GM12878 (cell line): ENCODE results near the gene ARHGAP26. TPM values are rescaled to one million over a fixed set of nuclear protein-coding genes. Genes with fewer than 3 reads are reported as not detected.

Experiments used
- ATAC-seq: fragments of 200-7000 bp; cut with Tn5 transposase; 3 replicates; pipeline ENCODE4 v1.9.1; 2020; ENCODE audit warnings: mild to moderate bottlenecking, moderate library complexity
- BruUV-seq: library from RNA; stranded (reverse); fragments of 400-500 nt; replicated peaks from 2 replicates; lab custom pipeline; 2021; lab: Mats Ljungman, UMichigan
- CTCF ChIA-PET: fragments of 300-600 bp; sonication (Branson Sonifier 250); formaldehyde crosslinking; extraction: SDS; loops from one replicate; lab custom pipeline; 2021; ENCODE audit warnings: inconsistent platforms; lab: Yijun Ruan, JAX
- POLR2A ChIA-PET: fragments of 350-600 bp; formaldehyde crosslinking; extraction: SDS; loops from one replicate; lab custom pipeline; 2021; ENCODE audit warnings: inconsistent platforms; lab: Charles Lee
- RAD21 ChIA-PET: fragments of 300-600 bp; sonication (Branson Sonifier 250); formaldehyde crosslinking; loops from one replicate; lab custom pipeline; 2023; ENCODE audit warnings: antibody characterized with exemption; ENCODE audit not compliant: unreplicated experiment; lab: Charles Lee
- SMC1A ChIA-PET: fragments of 300-600 bp; sonication (Branson Sonifier 250); formaldehyde crosslinking; loops from one replicate; lab custom pipeline; 2023; ENCODE audit not compliant: unreplicated experiment, uncharacterized antibody; lab: Charles Lee
- DNase-seq: peaks from one replicate; pipeline ENCODE4 v3.0.0-alpha.2; 2011; ENCODE audit warnings: low read depth, low spot score
- FAIRE-seq: peaks from 3 replicates; lab custom pipeline; 2011; peaks lifted over from hg19 to GRCh38; lab: Jason Lieb, UNC
- H2AFZ ChIP-seq: 2 replicates; pipeline ENCODE4 v1.6.0; 2011; ENCODE audit warnings: low read depth, low read length, control low read depth; ENCODE audit not compliant: control insufficient read depth
- H3K27ac ChIP-seq: 2 replicates; pipeline ENCODE4 v1.5.1; 2011; ENCODE audit warnings: control low read depth; ENCODE audit not compliant: control insufficient read depth, insufficient read depth
- H3K27me3 ChIP-seq, 2 experiments: replicated peaks in 1 of 2; 2 replicates each; pipeline versions ENCODE4 v1.6.0 to v1.6.1; 2011; ENCODE audit warnings: low read length in 1 of 2; ENCODE audit not compliant: control insufficient read depth in 2 of 2, insufficient read depth in 2 of 2
- H3K36me3 ChIP-seq, 2 experiments: 2 replicates each; pipeline ENCODE4 v1.5.1; 2011; ENCODE audit warnings: low read length in 1 of 2; ENCODE audit not compliant: control insufficient read depth in 2 of 2, insufficient read depth in 2 of 2
- H3K4me1 ChIP-seq: 2 replicates; pipeline ENCODE4 v1.6.1; 2011; ENCODE audit warnings: mild to moderate bottlenecking, low read length, moderate library complexity, mixed read lengths; ENCODE audit not compliant: control insufficient read depth, insufficient read depth
- H3K4me2 ChIP-seq: 2 replicates; pipeline ENCODE4 v1.6.0; 2011; ENCODE audit warnings: control low read depth; ENCODE audit not compliant: control insufficient read depth, insufficient read depth
- H3K4me3 ChIP-seq: fragments of 200-600 bp; sonication (generic); 2 replicates; pipeline ENCODE4 v1.5.1; 2016
- H3K79me2 ChIP-seq: 2 replicates; pipeline ENCODE4 v1.6.0; 2011; ENCODE audit warnings: low read length; ENCODE audit not compliant: control insufficient read depth, insufficient read depth
- H3K9ac ChIP-seq: 2 replicates; pipeline ENCODE4 v1.8.0; 2011; ENCODE audit warnings: low read length, control low read depth, mixed read lengths; ENCODE audit not compliant: control insufficient read depth, insufficient read depth
- H3K9me3 ChIP-seq: replicated peaks from 3 replicates; pipeline ENCODE4 v1.5.1; 2011; ENCODE audit warnings: mild to moderate bottlenecking, low read length; ENCODE audit not compliant: control insufficient read depth, insufficient read depth
- H4K20me1 ChIP-seq: 2 replicates; pipeline ENCODE4 v1.6.0; 2011; ENCODE audit not compliant: control insufficient read depth, insufficient read depth
- BHLHE40 ChIP-seq, 2 experiments: fragments of 450-650 bp in 1 of 2; IDR thresholded peaks; 2 replicates each; pipeline ENCODE4 v1.6.1; 2011 to 2017; ENCODE audit warnings: low read depth in 2 of 2, borderline replicate concordance in 1 of 2, improper control_type of control experiment in 1 of 2, low read length in 1 of 2, mild to moderate bottlenecking in 1 of 2
- CEBPB ChIP-seq, 2 experiments: fragments of 150-350 bp in 1 of 2; IDR thresholded peaks; 2 replicates each; pipeline ENCODE4 v1.6.1; 2012 to 2014; ENCODE audit warnings: low read depth in 2 of 2, low read length in 2 of 2, borderline replicate concordance in 1 of 2, inconsistent platforms in 1 of 2
- E2F4 ChIP-seq: IDR thresholded peaks from 2 replicates; pipeline ENCODE4 v1.6.1; 2012; ENCODE audit warnings: low read depth, low read length, improper control_type of control experiment
- EZH2 ChIP-seq: IDR thresholded peaks from 2 replicates; pipeline ENCODE4 v1.6.1; 2012; ENCODE audit warnings: low read depth, mild to moderate bottlenecking, control low read depth, inconsistent platforms, low read length, borderline replicate concordance; ENCODE audit not compliant: control insufficient read depth
- FOS ChIP-seq: IDR thresholded peaks from 3 replicates; pipeline ENCODE4 v1.6.1; 2011; ENCODE audit warnings: borderline replicate concordance; ENCODE audit not compliant: insufficient read length; ENCODE audit errors: extremely low read depth
- GABPA ChIP-seq: IDR thresholded peaks from 2 replicates; pipeline ENCODE4 v1.6.1; 2014; ENCODE audit warnings: antibody characterized with exemption, low read depth, mild to moderate bottlenecking, inconsistent platforms
- HDGF ChIP-seq: fragments of 450-650 bp; IDR thresholded peaks from 2 replicates; pipeline ENCODE4 v1.6.1; 2016; ENCODE audit warnings: antibody characterized with exemption
- MYC ChIP-seq: IDR thresholded peaks from 2 replicates; pipeline ENCODE4 v1.6.1; 2011; ENCODE audit warnings: mild to moderate bottlenecking, low read length, moderate library complexity, inconsistent platforms; ENCODE audit not compliant: insufficient read depth, insufficient replicate concordance, insufficient read length, severe bottlenecking
- POLR2A ChIP-seq: IDR thresholded peaks from 2 replicates; pipeline ENCODE4 v1.6.1; 2011; ENCODE audit warnings: low read depth, mild to moderate bottlenecking, low read length
- POLR2AphosphoS5 ChIP-seq: IDR thresholded peaks from 2 replicates; pipeline ENCODE4 v1.6.1; 2011; ENCODE audit warnings: mild to moderate bottlenecking, low read length, inconsistent platforms
- RAD51 ChIP-seq: fragments of 450-650 bp; IDR thresholded peaks from 2 replicates; pipeline ENCODE4 v1.6.1; 2016; ENCODE audit warnings: moderate library complexity, mild to moderate bottlenecking, inconsistent platforms
- SIN3A ChIP-seq: IDR thresholded peaks from 2 replicates; pipeline ENCODE4 v1.6.1; 2012; ENCODE audit warnings: low read depth, low read length, improper control_type of control experiment
- SMC3 ChIP-seq: IDR thresholded peaks from 2 replicates; pipeline ENCODE4 v1.6.1; 2011; ENCODE audit warnings: low read length, improper control_type of control experiment, borderline replicate concordance
- USF1 ChIP-seq: IDR thresholded peaks from 2 replicates; pipeline ENCODE4 v1.6.1; 2011; ENCODE audit warnings: borderline replicate concordance, low read depth, mild to moderate bottlenecking, moderate library complexity, mixed read lengths, low read length; ENCODE audit not compliant: insufficient read depth; ENCODE audit errors: extremely low read length
- WGBS: methylation state at CpG from one replicate; pipeline ENCODE4 v1.1.6; 2016; ENCODE audit warnings: low lambda C conversion rate; ENCODE audit not compliant: insufficient replicate concordance, insufficient coverage; ENCODE audit errors: missing lambda C conversion rate; 5-methylcytosine and 5-hydroxymethylcytosine counted together
- in situ Hi-C: fragments of 300-500 bp; cut with MboI; formaldehyde crosslinking; loops from 9 replicates; pipeline ENCODE4 v1.14.3; 2018; ENCODE audit warnings: mixed read lengths
- intact Hi-C: fragments of 100-400 bp; cut with micrococcal nuclease; formaldehyde crosslinking; loops from one replicate; pipeline ENCODE4 v1.14.2; 2022; ENCODE audit not compliant: unreplicated experiment
- polyA plus RNA-seq, 11 experiments: library from polyadenylated mRNA; depleted of rRNA in 4 of 11; unstranded in 6 of 11; stranded (reverse) in 5 of 11; fragments of >200 nt; fragmentation: Nextera tagmentation in 4 of 11; fragmentation: Illumina TruSeq in 1 of 11; extraction: Ambion mirVana in 4 of 11; extraction: Trizol in 1 of 11; gene quantifications; 1 replicate in 1 of 11; 2 replicates in 10 of 11; pipeline versions ENCODE4 v1.2.1 to v1.2.3, GENCODE V29; 2011 to 2016; ENCODE audit warnings: inconsistent platforms in 2 of 11, missing spikeins in 2 of 11, low read depth in 1 of 11
- total RNA-seq, 4 experiments: library from RNA; depleted of rRNA in 3 of 4; stranded (reverse); fragments of >200 nt in 3 of 4; fragmentation: Illumina TruSeq in 1 of 4; extraction: Trizol in 1 of 4; gene quantifications; 2 replicates each; pipeline versions ENCODE4 v1.2.1 to v1.2.3, GENCODE V29; 2013 to 2021
- TF ChIP-seq, protein P1 (sequence below): fragments of 450-650 bp; IDR thresholded peaks from 2 replicates; pipeline ENCODE4 v1.6.1; 2017; ENCODE audit warnings: borderline replicate concordance
- TF ChIP-seq, protein P2 (sequence below): fragments of 450-650 bp; IDR thresholded peaks from 2 replicates; pipeline ENCODE4 v1.6.1; 2017; ENCODE audit warnings: mild to moderate bottlenecking, moderate library complexity

ARHGAP26 gene
- total and polyA plus RNA-seq, 10 of the 15 experiments (the other 5 are each of a cell fraction or from before 2014, with no cell fraction given), result 9.4 to 41.5 (median 19.3) TPM

- ATAC-seq, result peak; percentile 6; the same call in 2 of the 3 replicates
- Histone ChIP-seq H3K27ac (peak overlapping the region; percentile 35; the same call in 1 of the 2 replicates), H2AFZ (no peak overlapping the region), H3K9ac (no peak overlapping the region), H3K4me1 (peaks cover 22% of the 10 kb centered on the region), H3K4me3 (no peak overlapping the region), H4K20me1 (no peaks in the 10 kb centered on the region), H3K27me3 (no peaks in the 10 kb centered on the region), H3K9me3 (no peaks in the 10 kb centered on the region; the same call in 2 of the 3 replicates), H3K79me2 (no peaks in the 10 kb centered on the region), H3K36me3 (peaks cover 0 to 7% of the 10 kb centered on the region in 2 experiments; a peak in 2 of 4 replicates), H3K4me2 (peak overlapping the region; percentile 55; the same call in 1 of the 2 replicates)
- in situ Hi-C loops (no loop called here), intact Hi-C loops (loop anchor here (10.0 kb wide), 1 partner anchor 195 kb away; no protein-coding TSS in a partner anchor)
- no peak for DNase-seq
- FAIRE-seq, result no peak
- CTCF ChIA-PET, result interaction anchor here (0.9 to 1.9 kb wide), 6 partner anchors 10 to 106 kb away, joined by 3 to 11 read pairs (median 4); no protein-coding TSS in a partner anchor
- BruUV-seq, result no TSS peak
- RAD21 ChIA-PET, result interaction anchor here (0.8 to 3.9 kb wide), 13 partner anchors 10 to 110 kb away, joined by 3 to 17 read pairs (median 9); no protein-coding TSS in a partner anchor
- POLR2A ChIA-PET, result interaction anchor here (1.1 to 1.6 kb wide), 6 partner anchors 12 to 68 kb away, joined by 3 to 8 read pairs (median 4); no protein-coding TSS in a partner anchor
- WGBS, result 64% methylated on average over 3 of the region's 3 CpGs
- SMC1A ChIA-PET, result interaction anchor here (0.9 to 17.0 kb wide), 17 partner anchors 10 to 222 kb away, joined by 3 to 271 read pairs (median 7); no protein-coding TSS in a partner anchor
- TF ChIP-seq SMC3 (no peak), E2F4 (no peak), RAD51 (no peak), HDGF (no peak), USF1 (no peak), CEBPB (IDR thresholded peaks at IDR 0.05; ENCODE audit: borderline replicate concordance in 1 of 2, low read depth in 2 of 2, low read length in 2 of 2) (no peak), BHLHE40 (IDR thresholded peaks at IDR 0.05; ENCODE audit: borderline replicate concordance in 1 of 2, low read depth in 2 of 2, low read length in 1 of 2) (no peak), MYC (no peak), GABPA (no peak), SIN3A (no peak), POLR2AphosphoS5 (no peak), EZH2 (no peak), FOS (no peak), POLR2A (no peak)
- TF ChIP-seq, protein P1, sequence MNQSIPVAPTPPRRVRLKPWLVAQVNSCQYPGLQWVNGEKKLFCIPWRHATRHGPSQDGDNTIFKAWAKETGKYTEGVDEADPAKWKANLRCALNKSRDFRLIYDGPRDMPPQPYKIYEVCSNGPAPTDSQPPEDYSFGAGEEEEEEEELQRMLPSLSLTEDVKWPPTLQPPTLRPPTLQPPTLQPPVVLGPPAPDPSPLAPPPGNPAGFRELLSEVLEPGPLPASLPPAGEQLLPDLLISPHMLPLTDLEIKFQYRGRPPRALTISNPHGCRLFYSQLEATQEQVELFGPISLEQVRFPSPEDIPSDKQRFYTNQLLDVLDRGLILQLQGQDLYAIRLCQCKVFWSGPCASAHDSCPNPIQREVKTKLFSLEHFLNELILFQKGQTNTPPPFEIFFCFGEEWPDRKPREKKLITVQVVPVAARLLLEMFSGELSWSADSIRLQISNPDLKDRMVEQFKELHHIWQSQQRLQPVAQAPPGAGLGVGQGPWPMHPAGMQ, result no peak
- TF ChIP-seq, protein P2, sequence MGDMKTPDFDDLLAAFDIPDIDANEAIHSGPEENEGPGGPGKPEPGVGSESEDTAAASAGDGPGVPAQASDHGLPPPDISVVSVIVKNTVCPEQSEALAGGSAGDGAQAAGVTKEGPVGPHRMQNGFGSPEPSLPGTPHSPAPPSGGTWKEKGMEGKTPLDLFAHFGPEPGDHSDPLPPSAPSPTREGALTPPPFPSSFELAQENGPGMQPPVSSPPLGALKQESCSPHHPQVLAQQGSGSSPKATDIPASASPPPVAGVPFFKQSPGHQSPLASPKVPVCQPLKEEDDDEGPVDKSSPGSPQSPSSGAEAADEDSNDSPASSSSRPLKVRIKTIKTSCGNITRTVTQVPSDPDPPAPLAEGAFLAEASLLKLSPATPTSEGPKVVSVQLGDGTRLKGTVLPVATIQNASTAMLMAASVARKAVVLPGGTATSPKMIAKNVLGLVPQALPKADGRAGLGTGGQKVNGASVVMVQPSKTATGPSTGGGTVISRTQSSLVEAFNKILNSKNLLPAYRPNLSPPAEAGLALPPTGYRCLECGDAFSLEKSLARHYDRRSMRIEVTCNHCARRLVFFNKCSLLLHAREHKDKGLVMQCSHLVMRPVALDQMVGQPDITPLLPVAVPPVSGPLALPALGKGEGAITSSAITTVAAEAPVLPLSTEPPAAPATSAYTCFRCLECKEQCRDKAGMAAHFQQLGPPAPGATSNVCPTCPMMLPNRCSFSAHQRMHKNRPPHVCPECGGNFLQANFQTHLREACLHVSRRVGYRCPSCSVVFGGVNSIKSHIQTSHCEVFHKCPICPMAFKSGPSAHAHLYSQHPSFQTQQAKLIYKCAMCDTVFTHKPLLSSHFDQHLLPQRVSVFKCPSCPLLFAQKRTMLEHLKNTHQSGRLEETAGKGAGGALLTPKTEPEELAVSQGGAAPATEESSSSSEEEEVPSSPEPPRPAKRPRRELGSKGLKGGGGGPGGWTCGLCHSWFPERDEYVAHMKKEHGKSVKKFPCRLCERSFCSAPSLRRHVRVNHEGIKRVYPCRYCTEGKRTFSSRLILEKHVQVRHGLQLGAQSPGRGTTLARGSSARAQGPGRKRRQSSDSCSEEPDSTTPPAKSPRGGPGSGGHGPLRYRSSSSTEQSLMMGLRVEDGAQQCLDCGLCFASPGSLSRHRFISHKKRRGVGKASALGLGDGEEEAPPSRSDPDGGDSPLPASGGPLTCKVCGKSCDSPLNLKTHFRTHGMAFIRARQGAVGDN, result no peak
These were observed 349.7 kb downstream of the ARHGAP26 start for GRCh38 chr5:143119881-143120341.
